ENCODE results near the gene ZNF205. TPM values are rescaled to one million over a fixed set of nuclear protein-coding genes. Genes with fewer than 3 reads are reported as not detected.

The ZNF205 gene
- total and polyA plus RNA-seq, 2 donors (not counting 1 experiment from before 2014, with no cell fraction given) = not detected

DNA sequence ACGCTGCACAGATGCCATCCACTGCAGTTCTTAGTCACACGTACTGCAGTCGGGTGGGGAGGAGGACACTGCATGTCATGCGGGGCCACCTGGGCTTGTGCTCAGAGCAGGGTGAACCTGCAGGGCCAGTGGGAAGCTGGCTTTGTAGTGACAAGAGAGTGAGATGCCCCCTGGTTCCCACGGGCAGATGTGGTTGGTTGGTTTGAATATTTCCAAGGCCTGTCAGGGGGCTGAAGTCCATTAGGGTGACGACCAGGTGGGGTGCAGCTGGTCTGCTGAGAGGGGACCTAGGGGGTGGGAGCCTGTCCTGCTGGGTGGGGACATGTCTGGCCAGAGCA is 36.8 kb downstream of the ZNF205 start:
- ChIA-PET CTCF (interaction anchor here (0.9 to 5.2 kb wide), 10 partner anchors 10 to 121 kb away, joined by 3 to 42 read pairs (median 6); no protein-coding TSS in a partner anchor), POLR2A (interaction anchor here (0.6 to 3.8 kb wide), 3 partner anchors 10 to 1332 kb away, joined by 4 to 31 read pairs (median 27); partner anchors contain the start of gene ZNF213)
- H3K9me3 ChIP-seq (ENCODE audit: control extremely low read depth in 1 of 3, control insufficient read depth in 2 of 3, insufficient read depth in 1 of 3, low read length in 2 of 3) = peaks cover 0 to 15% (median 0%) of the 10 kb centered on the region in 3 donors
- peak overlapping the region; percentile 70 for H3K27ac Mint-ChIP-seq
- H3K9ac ChIP-seq (ENCODE audit: low read length) = peak overlapping the region; percentile 83
- no peak for ATAC-seq (ENCODE audit: low read depth)
- intact Hi-C loops (cut with micrococcal nuclease) = no loop called here
- H3K4me2 ChIP-seq (replicated peaks; ENCODE audit: low read depth, low read length, poor library complexity, severe bottlenecking) = peak overlapping the region; percentile 92
- H3K4me3 ChIP-seq (ENCODE audit: control extremely low read depth in 1 of 5, extremely low read depth in 1 of 5, insufficient read depth in 1 of 5, low read depth in 2 of 5, low read length in 4 of 5) = peak overlapping the region in 2 of 5 experiments; percentile 67 to 71
- peaks cover 22 to 37% of the 10 kb centered on the region in 2 donors for H3K4me1 ChIP-seq (ENCODE audit: control insufficient read depth in 2 of 2, insufficient read depth in 2 of 2, low read length in 2 of 2)
- H3K27ac ChIP-seq (ENCODE audit: low read length in 2 of 2) = no peak overlapping the region
- no peak for TF ChIP-seq EZH2 (IDR thresholded peaks at IDR 0.05; ENCODE audit: borderline replicate concordance, insufficient read depth, low read depth, low read length, poor library complexity, severe bottlenecking)
- TF ChIP-seq, protein P1, sequence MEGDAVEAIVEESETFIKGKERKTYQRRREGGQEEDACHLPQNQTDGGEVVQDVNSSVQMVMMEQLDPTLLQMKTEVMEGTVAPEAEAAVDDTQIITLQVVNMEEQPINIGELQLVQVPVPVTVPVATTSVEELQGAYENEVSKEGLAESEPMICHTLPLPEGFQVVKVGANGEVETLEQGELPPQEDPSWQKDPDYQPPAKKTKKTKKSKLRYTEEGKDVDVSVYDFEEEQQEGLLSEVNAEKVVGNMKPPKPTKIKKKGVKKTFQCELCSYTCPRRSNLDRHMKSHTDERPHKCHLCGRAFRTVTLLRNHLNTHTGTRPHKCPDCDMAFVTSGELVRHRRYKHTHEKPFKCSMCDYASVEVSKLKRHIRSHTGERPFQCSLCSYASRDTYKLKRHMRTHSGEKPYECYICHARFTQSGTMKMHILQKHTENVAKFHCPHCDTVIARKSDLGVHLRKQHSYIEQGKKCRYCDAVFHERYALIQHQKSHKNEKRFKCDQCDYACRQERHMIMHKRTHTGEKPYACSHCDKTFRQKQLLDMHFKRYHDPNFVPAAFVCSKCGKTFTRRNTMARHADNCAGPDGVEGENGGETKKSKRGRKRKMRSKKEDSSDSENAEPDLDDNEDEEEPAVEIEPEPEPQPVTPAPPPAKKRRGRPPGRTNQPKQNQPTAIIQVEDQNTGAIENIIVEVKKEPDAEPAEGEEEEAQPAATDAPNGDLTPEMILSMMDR (IDR thresholded peaks at IDR 0.05) = no peak
- no peaks in the 10 kb centered on the region for H3K27me3 ChIP-seq (replicated peaks in 1 of 4; ENCODE audit: control extremely low read depth in 1 of 4, control insufficient read depth in 3 of 4, insufficient read depth in 4 of 4, low read length in 3 of 4)
- peak overlapping the region; percentile 89 for H2AFZ ChIP-seq (ENCODE audit: insufficient read depth, low read depth, low read length, poor library complexity, severe bottlenecking)
- H3K27me3 Mint-ChIP-seq = no peaks in the 10 kb centered on the region
- no peak for DNase-seq
- peaks cover 28% of the 10 kb centered on the region for H3K4me1 Mint-ChIP-seq
- no peaks in the 10 kb centered on the region for H3K36me3 ChIP-seq (replicated peaks in 1 of 2; ENCODE audit: control extremely low read depth in 1 of 2, control insufficient read depth in 1 of 2, extremely low read depth in 1 of 2, insufficient read depth in 2 of 2, low read length in 1 of 2)
- 86% methylated on average over 6 of the region's 6 CpGs for WGBS (ENCODE audit: insufficient coverage)
- H3K9me3 Mint-ChIP-seq (ENCODE audit: insufficient read depth) = peaks cover under 1% of the 10 kb centered on the region
- peak overlapping the region; percentile 71 for H3K4me3 Mint-ChIP-seq
- no peaks in the 10 kb centered on the region for H4K20me1 ChIP-seq (ENCODE audit: control insufficient read depth, insufficient read depth, low read length, poor library complexity, severe bottlenecking)
- no peaks in the 10 kb centered on the region for H3K79me2 ChIP-seq (ENCODE audit: control insufficient read depth, insufficient read depth, low read length)

DNA sequence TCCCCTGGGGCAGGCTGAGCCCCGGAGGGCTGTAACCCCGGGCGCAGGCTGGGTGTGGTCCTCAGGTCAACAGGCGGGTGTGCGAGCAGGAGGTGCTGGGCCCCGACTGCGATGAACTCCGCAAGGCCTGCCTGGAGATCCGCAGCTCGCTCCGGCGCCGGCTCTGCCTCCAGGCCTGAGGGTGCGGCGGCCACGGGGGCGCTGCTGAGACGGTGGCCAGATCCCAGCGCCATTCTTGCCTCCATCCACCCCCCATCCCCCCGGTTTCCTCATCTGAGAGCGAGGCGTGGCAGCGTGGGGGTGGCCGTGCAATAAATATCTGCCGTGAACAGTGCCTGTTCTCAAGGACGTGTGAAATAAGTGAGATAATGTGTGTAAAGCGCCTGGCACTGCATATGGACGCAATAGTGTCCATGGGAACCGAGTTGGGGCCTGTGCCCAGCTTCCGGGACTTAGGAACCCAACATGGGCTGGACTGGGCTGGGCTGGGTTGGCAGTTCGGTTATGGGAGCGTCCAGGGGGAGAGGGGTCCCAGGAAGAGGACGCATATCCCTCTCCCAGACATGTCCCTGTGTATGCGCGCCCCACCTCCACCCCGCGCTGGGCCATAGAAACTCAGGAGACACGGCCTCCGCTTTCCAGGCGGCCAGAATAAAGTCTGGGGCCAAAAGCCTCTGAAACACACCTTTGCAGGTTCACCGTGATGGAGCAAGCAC is 37.4 kb downstream of the ZNF205 start:
- peak; percentile 73 for DNase-seq
- Mint-ChIP-seq H3K4me3 (peak overlapping the region; percentile 90), H3K27ac (peak overlapping the region; percentile 89), H3K9me3 (ENCODE audit: insufficient read depth) (peaks cover 3% of the 10 kb centered on the region), H3K4me1 (peaks cover 28% of the 10 kb centered on the region), H3K27me3 (no peaks in the 10 kb centered on the region)
- peak overlapping the region; percentile 29 to 54 for H3K27ac ChIP-seq (ENCODE audit: low read length in 2 of 2)
- no peaks in the 10 kb centered on the region for H3K79me2 ChIP-seq (ENCODE audit: control insufficient read depth, insufficient read depth, low read length)
- H4K20me1 ChIP-seq (ENCODE audit: control insufficient read depth, insufficient read depth, low read length, poor library complexity, severe bottlenecking) = no peaks in the 10 kb centered on the region
- WGBS (ENCODE audit: insufficient coverage) = 5% methylated on average over 34 of the region's 41 CpGs
- ChIA-PET CTCF (interaction anchor here (0.6 to 5.2 kb wide), 22 partner anchors 9 to 122 kb away, joined by 3 to 42 read pairs (median 4); no protein-coding TSS in a partner anchor), POLR2A (interaction anchor here (0.6 to 3.8 kb wide), 7 partner anchors 9 to 1331 kb away, joined by 3 to 31 read pairs (median 7); partner anchors contain the start of gene ZNF213)
- H3K9ac ChIP-seq (ENCODE audit: low read length) = peak overlapping the region; percentile 83
- peak overlapping the region; percentile 89 for H2AFZ ChIP-seq (ENCODE audit: insufficient read depth, low read depth, low read length, poor library complexity, severe bottlenecking)
- H3K27me3 ChIP-seq (replicated peaks in 1 of 4; ENCODE audit: control extremely low read depth in 1 of 4, control insufficient read depth in 3 of 4, insufficient read depth in 4 of 4, low read length in 3 of 4) = no peaks in the 10 kb centered on the region
- ATAC-seq (ENCODE audit: low read depth) = peak; percentile 13
- peak overlapping the region; percentile 92 for H3K4me2 ChIP-seq (replicated peaks; ENCODE audit: low read depth, low read length, poor library complexity, severe bottlenecking)
- TF ChIP-seq EZH2 (IDR thresholded peaks at IDR 0.05; ENCODE audit: borderline replicate concordance, insufficient read depth, low read depth, low read length, poor library complexity, severe bottlenecking) = no peak
- TF ChIP-seq, protein P1 (IDR thresholded peaks at IDR 0.05) = peak; percentile 40
- intact Hi-C loops (cut with micrococcal nuclease) = loop anchor here (1.0 to 10.0 kb wide), 5 partner anchors 9 to 308 kb away; partner anchors contain the start of genes HCFC1R1, THOC6, TNFRSF12A and ZNF213
- peak overlapping the region; percentile 58 to 87 (median 71) for H3K4me3 ChIP-seq (ENCODE audit: control extremely low read depth in 1 of 5, extremely low read depth in 1 of 5, insufficient read depth in 1 of 5, low read depth in 2 of 5, low read length in 4 of 5)
- H3K4me1 ChIP-seq (ENCODE audit: control insufficient read depth in 2 of 2, insufficient read depth in 2 of 2, low read length in 2 of 2) = peaks cover 22 to 37% of the 10 kb centered on the region in 2 donors
- H3K36me3 ChIP-seq (replicated peaks in 1 of 2; ENCODE audit: control extremely low read depth in 1 of 2, control insufficient read depth in 1 of 2, extremely low read depth in 1 of 2, insufficient read depth in 2 of 2, low read length in 1 of 2) = no peaks in the 10 kb centered on the region
- peaks cover 0 to 21% (median 0%) of the 10 kb centered on the region in 3 donors for H3K9me3 ChIP-seq (ENCODE audit: control extremely low read depth in 1 of 3, control insufficient read depth in 2 of 3, insufficient read depth in 1 of 3, low read length in 2 of 3)

Data from B cell (primary cell).